PFSK-1 (cell line): Measurements from ENCODE around the gene TNRC6C.

Experiments used
- FOXP2 ChIP-seq: optimal IDR thresholded peaks from 2 replicates; pipeline ENCODE3; 2011; ENCODE audit warnings: borderline replicate concordance, control low read depth, inconsistent platforms; ENCODE audit not compliant: insufficient read depth; ENCODE audit errors: extremely low read length, extremely low read depth
- POLR2AphosphoS5 ChIP-seq: IDR thresholded peaks from 2 replicates; pipeline ENCODE4 v1.6.1; 2012; ENCODE audit warnings: low read depth, mild to moderate bottlenecking, control low read depth, low read length, moderate library complexity
- REST ChIP-seq, 2 experiments: IDR thresholded peaks; 2 replicates each; pipeline versions ENCODE4 v1.6.1 to v1.8.0; 2011 to 2012; ENCODE audit warnings: low read depth in 2 of 2, low read length in 2 of 2, control low read depth in 1 of 2, inconsistent platforms in 1 of 2, mild to moderate bottlenecking in 1 of 2, moderate library complexity in 1 of 2; ENCODE audit not compliant: insufficient read depth in 1 of 2
- SIN3A ChIP-seq: IDR thresholded peaks from 2 replicates; pipeline ENCODE4 v1.6.1; 2012; ENCODE audit warnings: mild to moderate bottlenecking, low read length, moderate library complexity, borderline replicate concordance; ENCODE audit not compliant: insufficient read depth
- TAF1 ChIP-seq: IDR thresholded peaks from 2 replicates; pipeline ENCODE4 v1.6.1; 2012; ENCODE audit warnings: low read length, control low read depth, borderline replicate concordance; ENCODE audit not compliant: insufficient read depth

The TNRC6C gene

GRCh38 chr17:77915594-77916021 lies 42.9 kb upstream of the TNRC6C start:
- TF ChIP-seq TAF1, result no peak
- TF ChIP-seq SIN3A, result no peak
- no peak for TF ChIP-seq REST (IDR thresholded peaks at IDR 0.05; ENCODE audit: insufficient read depth in 1 of 2, low read depth in 2 of 2, low read length in 2 of 2)

- no peak for TF ChIP-seq POLR2AphosphoS5
- no peak for TF ChIP-seq REST (IDR thresholded peaks at IDR 0.05; ENCODE audit: insufficient read depth in 1 of 2, low read depth in 2 of 2, low read length in 2 of 2)
- TF ChIP-seq FOXP2, result no peak
- no peak for TF ChIP-seq TAF1
- no peak for TF ChIP-seq SIN3A
Observed at GRCh38 chr17:77916264-77916663, 42.2 kb upstream of the TNRC6C start.

- no peak for TF ChIP-seq SIN3A
- TF ChIP-seq TAF1, result no peak
- no peak for TF ChIP-seq REST (IDR thresholded peaks at IDR 0.05; ENCODE audit: insufficient read depth in 1 of 2, low read depth in 2 of 2, low read length in 2 of 2)
- no peak for TF ChIP-seq POLR2AphosphoS5
- no peak for TF ChIP-seq FOXP2
Observed at GRCh38 chr17:77916703-77917481, 41.6 kb upstream of the TNRC6C start.

- TF ChIP-seq TAF1 (no peak), REST (IDR thresholded peaks at IDR 0.05; ENCODE audit: insufficient read depth in 1 of 2, low read depth in 2 of 2, low read length in 2 of 2) (no peak), POLR2AphosphoS5 (no peak), FOXP2 (no peak), SIN3A (no peak)
Observed at GRCh38 chr17:77919276-77919675, 39.2 kb upstream of the TNRC6C start.

- TF ChIP-seq POLR2AphosphoS5 (no peak), REST (IDR thresholded peaks at IDR 0.05; ENCODE audit: insufficient read depth in 1 of 2, low read depth in 2 of 2, low read length in 2 of 2) (no peak), FOXP2 (no peak), SIN3A (no peak), TAF1 (no peak)
Observed at GRCh38 chr17:77923135-77923534, 35.4 kb upstream of the TNRC6C start.
